Kasumi-1 (cell line): ENCODE data around the gene OAS2.

Experiments
- DNase-seq, 2 experiments: peaks; one replicate each; lab custom pipeline; 2025; lab: John Stamatoyannopoulos, UW

The OAS2 gene

DNA sequence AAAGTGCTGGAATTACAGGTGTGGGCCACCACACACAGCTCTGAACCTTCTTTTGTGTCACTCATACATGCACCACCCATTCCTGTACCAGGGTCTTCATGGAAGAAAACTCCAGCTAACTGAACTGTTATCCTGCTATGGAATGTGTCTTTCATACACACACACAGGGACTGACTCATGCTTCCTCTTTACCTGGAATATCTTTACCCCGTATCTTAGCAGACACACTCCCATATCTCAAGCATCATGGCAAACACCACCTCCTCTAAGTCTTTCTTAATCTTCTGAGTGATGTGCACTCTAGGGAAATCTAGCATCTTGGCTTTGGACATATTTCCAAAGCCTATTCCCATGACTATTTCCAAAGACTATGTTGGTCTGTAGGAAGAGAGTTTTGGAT, 43.2 kb downstream of the OAS2 start:
- no peak for DNase-seq

DNA sequence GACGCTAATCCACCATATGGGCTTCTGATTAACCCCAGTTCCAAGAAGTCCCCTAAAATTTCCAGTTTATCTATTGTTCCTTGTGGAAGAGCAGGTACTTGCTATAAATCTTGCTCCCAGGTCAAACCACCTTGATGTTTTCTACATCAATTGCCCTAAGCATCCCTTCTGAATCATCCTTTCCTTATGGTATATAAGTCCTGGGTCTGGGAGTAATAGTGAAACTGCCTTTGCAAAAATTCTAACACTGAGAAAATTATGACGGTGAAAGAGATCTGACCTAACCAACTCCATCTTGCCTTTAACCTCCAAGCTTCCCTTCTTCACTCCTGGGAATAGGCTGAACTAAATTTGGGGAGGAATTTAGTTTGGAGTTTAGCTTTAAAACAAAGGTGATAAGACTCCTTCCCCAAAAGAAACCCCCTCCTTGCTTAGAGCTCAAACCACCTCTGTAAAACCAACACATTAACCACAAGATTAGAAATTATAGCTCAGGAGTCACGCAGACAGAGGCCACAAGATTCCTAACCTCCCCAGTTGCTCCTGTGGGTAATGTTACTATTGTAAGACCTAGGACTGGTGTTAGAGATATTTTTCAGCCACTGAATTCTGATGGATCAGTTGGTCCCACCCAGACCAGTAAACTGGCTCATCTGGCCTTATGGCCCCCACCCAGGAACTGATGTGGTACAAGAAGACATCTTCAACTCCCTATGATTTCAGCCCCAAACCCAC, 44.4 kb downstream of the OAS2 start:
- no peak for DNase-seq

DNA sequence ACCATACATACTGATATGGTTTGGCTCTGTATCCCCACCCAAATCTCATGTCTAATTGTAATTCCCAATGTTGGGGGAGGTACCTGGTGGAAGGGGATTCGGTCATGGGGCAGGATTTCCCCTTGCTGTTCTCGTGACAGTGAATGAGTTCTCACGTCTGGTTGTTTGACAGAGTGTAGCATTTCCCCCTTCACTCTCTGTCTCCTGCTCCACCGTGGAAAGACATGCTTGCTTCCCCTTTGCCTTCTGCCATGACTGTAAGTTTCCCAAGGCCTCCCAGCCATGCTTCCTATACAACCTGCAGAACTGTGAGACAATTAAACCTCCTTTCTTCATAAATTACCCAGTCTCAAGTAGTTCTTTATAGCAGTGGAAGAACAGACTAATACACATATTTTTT, 49.4 kb downstream of the OAS2 start:
- DNase-seq = no peak

DNA sequence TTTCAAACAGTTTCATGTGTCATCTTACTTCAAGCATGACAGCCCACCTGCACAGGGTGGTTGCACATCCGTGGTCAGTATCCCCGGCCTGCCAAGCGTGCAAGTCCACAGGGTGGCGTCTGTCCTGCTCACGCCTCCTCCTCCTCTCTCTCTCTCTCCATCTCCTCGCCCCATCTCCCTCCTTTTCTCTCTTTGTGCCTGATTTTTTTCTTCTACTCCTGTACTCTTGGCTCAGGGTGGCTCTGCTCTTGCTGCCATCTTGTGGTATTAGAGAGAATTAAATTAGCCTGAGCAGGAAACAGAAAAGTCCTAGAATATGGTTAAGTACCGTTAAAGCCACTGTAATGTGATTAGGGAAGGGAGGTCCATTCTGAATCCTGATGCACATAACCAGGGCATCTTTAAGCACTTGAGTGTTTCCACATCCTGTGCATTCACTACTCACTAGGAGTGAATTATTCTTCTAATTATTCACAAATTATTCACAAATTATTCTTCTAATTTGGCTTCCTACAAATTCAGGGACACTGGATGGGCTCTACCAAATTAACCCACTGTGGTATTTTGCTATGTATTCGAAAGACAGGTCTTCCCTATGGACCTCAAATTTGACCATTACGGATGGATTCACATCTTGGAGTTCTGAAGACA, 52.7 kb downstream of the OAS2 start:
- DNase-seq = peak; percentile 44 to 59

DNA sequence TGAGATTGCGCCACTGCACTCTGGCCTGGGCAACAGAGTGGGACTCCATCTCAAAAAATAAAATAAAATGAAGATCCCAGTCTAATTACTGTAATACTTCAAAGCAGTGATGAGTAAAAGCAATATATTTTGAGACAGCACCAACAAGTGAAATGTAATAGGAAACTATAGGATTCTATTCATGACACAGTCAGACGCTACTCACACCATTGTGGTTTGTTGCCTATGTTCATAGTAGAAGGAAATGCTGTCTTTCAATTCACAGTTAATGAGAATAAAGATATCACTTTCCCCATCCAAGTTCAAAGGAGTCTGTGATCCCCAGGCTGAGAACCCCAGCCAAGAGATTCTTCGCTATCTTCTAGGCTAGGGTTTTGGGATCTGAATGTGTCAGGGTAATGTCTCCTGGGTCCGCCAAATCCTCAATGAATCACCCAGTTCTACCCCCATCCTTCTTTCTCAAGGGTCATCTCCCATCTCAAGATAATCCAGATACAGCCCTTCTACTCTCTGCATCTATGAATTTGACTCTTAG, 61.7 kb downstream of the OAS2 start:
- DNase-seq = no peak

DNA sequence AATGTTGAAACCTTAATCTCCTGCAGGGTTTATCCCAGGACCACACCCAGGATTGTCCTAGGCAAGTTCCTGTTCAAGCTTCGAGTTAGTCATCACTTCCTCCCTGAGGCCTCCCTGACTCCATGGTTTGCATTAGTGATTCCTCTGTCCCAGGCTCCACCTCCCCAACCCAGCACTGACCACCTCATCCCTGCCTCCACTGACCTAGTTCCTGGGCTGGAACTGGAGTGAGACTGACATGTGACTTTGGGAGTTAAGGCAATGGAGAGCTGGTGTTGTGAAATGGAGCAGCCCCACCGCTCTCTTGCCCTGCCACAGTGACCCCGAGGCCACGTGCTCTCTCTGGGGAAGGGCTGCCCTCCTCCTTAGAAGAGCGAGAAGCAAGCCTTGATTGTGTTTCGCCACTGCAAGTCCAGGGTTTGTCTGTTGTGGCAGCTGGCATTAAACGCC, 62.4 kb downstream of the OAS2 start:
- no peak for DNase-seq

DNA sequence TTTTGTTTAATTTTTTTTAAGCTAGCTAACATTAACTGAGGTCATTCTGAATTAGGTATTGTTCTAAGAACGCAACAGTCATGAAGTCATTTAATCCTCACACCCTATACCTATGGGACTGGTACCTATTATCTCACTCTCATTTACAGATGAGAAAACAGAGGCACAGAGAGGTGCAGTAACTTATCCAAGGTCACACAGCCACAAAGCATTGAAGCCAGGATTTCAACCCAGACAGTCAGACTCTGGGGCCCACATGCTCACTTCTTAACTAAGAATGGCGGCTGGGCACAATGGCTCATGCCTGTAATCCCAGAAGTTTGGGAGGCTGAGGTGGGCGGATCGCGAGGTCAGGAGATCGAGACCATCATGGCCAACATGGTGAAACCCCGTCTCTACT, 63.2 kb downstream of the OAS2 start:
- no peak for DNase-seq

DNA sequence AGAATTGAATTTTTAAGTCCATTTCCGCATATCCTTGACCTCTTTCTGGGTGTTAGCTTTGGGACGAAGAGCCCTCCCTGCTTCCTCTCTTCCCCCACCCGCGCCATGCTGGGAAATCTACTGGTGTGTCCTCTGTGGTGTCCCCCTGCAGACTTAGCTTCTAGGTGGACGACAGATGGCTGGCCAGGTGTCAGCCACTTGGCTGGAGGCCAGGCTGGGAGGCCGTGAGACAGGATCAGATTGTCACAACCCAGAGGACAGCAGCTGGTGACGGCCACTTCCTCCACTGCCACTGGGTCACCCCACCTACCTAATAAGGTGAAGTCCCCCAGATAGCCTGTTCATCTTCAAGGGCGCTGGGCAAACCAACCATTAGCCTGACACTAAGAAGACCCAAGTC, 64.9 kb downstream of the OAS2 start:
- no peak for DNase-seq

DNA sequence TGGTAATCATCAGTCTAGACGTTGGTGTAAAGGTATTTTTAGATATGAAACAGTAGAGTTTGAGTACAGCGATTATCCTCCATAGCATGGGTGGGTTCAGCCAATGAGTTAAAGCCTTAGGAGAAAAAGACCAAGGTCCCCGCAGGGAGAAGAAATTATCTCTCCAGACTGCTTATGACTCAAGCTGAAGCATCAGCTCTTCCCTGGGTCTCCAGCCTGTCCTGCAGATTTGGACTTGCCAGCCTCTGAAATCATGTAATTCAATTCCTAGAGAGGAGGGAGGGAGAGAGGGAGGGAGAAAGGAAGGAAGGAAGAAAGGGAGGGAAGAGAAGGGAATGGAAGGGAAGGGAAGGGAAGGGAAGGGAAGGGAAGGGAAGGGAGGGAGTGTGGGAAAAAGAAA, 66.2 kb downstream of the OAS2 start:
- DNase-seq = no peak

DNA sequence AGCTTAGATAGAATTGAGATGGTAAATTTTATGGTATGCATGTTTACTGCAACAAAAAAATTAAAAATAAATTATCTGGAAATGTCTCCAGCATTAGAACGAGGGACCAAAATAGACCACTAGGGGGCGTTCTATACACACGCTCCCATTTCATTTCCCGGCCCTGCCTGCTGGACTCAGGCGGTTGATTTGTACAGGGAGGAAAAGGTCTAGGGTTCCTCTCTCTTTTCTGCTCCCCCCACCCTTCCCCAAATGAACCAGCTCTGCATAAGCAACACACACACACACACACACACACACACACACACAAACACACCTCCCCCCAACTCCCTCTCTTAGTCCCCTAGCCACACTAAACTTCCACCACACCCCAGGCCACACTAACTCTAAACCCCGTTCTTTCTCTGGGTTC, 70.4 kb downstream of the OAS2 start:
- peak; percentile 70 to 81 for DNase-seq

DNA sequence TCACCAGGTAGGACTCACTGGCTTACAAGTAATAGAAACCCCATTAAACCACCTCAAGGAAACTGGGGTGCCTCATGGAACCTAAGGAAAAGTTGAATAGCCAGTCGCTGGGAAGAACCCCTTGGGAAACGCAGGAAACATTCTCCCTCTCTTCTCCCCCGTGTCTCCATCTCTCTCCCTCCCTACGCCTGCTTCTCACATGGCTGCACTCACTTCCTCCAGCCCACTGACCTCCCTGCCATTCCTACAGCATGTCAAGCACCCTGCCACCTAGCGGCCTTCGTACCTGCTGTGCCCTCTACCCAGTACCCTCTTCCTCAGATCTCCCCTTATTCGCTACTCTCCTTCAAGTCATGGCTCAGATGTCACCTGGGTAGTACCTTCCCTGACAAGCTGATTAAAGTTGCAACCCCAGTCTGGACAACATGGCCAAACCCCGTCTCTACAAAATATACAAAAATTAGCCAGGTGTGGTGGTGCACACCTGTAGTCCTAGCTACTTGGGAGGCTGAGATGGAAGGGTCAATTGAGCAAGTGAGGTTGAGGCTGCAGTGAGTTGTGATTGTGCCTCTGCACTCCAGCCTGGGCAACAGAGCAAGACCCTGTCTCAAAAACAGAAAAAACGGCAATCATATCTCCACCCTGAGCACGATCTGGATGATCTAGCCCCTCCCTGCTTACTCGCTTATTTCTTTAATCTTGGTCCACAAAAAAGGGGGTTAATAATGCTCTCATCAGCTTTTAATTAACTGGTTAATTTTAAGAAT, 71.8 kb downstream of the OAS2 start:
- DNase-seq = peak; percentile 13 to 50

DNA sequence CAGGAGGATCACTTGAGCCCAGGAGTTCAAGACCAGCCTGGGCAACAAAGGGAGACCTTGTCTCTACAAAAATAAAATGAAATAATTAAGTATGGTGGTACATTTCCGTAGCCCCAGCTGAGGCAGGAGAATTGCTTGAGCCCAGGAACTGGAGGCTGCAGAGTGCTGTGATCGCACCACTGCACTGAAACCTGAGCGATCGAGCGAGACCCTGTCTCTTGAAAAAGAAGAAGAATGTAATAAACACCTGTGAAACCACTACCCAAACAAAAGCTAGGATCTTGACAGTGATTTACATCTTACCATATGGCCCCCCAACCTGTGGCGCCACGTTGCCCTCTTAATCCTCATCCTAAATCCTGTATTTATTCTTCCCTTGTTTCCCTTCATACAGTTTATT, 72.5 kb downstream of the OAS2 start:
- DNase-seq = no peak

DNA sequence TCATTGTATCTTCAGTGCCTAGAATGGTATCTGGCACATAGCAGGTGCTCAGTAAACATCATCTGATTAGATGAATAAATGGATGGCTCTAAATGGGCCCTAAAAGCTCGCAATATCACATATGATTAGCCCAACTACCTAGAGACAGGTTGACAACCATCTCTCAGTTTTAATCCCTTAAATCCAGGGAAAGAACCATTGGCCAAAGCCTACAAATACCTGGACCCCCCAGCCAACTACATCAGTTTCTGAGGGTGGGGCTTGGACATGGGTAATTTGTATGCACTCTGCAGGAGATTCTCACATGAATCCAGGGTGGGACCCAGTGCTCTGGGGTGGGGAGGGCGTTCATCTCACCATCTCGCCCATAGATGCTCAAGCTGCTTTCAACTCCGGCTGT, 73.4 kb downstream of the OAS2 start:
- DNase-seq = no peak

DNA sequence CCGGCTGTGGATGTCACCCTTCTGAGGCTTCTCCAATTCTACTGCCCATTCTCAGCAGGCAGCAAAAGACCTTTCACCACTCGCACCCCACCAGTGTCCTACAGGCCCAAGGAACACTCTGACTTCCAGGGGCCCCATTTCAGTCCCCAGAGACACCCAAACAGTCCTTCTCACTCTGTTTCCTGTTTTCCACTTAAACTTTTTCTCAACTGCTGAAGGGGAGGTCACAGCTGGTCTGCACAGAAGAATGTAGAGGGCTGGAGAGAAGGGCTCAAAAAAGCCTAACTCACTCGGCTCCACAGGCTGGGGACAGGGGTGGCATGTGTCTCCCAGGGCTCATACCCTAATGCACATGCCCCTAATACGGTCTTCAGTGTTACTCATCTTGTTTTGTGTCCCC, 74.0 kb downstream of the OAS2 start:
- DNase-seq = no peak

DNA sequence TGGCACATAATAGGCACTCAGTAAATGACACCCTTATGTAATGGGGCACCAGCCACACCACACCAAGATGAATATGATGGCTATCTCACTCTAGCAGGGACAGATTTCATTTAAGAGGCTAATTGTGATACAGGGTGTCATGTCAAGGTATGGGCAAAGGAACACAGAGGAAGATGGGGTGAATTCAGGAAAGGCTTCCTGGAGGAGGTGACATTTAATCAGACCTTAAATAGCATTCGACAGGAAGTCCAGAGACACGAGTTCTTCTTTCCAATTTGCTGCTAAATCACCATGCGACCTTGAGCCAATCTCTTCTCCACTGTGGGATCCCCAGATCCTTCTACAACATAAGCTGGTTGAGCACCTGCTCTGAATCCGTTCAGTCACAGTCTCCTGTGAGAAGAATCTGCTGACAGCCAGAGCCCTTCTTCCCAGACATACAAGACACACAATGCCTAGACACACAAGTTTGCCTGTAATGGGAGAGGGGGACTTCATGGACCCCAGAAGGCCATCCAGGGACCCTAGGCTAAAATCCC, 76.7 kb downstream of the OAS2 start:
- no peak for DNase-seq

DNA sequence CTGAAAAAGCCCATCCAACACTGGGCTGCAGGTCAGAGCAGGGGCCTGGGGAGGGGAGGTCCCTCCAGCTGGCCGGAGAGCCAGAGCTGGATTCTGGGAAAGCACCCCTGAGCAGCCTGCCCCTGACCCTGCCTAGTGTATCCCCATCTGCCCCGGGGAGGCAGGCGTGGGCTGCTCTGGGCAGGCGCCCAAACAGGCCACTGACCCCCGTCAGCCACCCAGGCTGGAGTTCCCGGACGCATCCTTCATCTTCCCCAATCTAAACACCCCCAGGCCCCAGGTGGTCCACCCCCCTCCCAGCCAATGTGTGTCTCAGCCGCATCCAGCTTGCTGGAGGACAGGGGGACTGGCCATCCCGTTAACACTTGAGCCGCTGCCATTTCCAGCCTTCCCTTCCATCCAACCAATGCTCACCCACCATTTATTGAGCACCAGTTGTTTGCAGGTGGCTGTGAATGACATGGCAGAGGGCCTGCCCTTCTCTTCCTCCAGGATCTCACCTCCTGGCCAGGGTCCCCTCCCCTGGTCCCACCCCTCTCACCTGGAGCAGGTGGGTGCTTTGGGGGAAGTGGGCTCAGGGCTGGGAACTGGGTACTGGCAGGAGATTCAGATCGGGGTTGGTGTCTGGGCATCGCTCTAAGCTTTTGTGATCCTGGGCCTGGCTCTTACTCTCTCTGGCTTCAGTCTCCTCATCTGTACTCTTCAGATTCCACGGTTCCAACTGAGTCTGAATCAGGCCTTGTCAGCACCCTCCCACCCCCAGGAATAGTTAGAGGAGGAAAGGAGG, 77.5 kb downstream of the OAS2 start:
- no peak for DNase-seq

DNA sequence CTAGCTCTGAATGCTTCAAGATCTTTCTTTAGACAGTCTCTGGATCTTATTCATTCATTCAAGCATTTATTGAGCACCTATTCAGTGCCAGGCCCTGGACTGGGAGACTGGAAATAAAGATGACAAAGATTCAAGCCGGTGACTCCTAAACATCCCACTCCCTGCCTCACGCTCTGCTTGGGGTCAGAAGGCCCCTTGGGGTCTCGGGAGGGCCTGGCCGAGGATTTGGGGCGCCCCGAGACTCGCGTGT, 78.0 kb downstream of the OAS2 start:
- DNase-seq = no peak

DNA sequence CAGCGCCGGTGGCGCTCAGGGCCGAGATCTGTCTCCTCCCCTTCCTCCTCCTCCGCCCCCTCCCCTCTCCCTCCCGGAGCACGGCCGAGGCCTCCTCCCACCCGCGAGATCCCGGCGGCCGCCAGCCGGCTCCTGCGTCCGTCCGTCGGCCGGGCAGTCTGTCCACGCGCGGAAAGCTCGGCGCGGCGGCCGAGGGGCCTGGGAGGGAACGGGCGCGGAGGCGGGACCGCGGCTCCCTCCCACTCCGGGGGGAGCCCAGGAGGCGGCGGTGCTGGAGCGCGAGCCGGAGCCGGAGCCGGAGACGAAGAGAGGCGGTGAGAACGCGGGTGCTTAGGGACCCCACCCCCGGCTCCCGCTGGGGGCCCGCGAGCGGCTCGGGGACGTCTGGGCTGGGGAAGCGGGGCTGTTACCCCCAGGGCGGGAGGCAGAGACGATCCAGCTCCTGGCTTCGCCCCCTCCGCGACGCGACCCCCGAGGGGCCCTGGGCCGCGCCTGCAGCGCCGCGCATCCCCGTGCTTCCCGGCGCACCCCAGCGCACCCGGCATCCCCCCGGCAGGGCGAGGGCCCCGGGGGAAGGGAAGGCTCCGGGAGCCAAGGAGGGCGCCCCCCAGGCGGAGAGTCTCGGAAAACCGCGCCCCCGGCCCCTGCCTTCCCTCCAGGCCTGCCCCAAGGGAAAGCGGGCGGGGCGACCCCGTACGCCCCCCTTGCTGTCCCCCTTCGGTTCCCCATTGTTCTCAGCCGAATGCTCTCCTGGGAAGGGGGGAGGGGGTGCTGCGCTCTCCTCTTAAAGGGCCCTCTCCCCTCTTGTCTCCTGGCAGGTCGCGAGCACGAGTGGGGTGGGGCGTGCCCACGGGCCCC, 78.5 kb downstream of the OAS2 start, which contains the start of gene DTX1:
Gene DTX1 (plus strand): TSS at position 100 of the 858 bp plus-strand sequence. CDS start 1,463 bp downstream, outside the sequence.
- DNase-seq = no peak

DNA sequence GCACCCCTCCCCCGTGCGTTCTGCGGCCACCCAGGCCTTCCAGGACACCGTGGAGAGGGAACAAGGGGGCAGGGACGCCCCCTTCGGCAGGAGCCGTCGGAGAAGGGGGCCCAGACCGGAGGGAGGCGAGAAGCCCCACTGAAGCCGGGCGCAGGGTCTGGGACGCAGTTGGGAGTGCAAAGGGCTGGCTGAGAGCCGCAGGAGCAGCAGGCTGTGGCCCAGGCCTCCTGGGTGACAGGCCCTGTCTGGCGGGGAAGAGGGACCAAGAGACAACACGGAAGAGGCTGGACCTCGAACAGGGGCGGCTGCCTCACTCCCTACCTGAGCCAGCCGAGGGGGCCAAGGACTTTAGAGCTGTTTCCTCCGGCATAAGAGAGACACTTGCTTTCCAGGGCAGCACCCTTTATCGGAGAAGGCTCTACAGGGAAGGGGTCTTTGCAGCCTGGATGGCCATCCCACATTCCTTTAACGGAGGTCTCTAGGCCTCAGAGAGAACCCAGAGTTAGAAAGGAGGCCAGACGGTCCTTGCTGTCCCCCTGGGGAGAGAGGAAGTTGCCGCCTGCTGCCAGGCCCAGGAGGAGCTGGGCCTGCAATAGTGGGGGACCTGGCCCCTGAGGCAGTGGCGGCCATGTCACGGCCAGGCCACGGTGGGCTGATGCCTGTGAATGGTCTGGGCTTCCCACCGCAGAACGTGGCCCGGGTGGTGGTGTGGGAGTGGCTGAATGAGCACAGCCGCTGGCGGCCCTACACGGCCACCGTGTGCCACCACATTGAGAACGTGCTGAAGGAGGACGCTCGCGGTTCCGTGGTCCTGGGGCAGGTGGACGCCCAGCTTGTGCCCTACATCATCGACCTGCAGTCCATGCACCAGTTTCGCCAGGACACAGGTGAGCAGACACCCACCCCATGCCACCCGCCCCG, 79.5 kb downstream of the OAS2 start:
- no peak for DNase-seq

DNA sequence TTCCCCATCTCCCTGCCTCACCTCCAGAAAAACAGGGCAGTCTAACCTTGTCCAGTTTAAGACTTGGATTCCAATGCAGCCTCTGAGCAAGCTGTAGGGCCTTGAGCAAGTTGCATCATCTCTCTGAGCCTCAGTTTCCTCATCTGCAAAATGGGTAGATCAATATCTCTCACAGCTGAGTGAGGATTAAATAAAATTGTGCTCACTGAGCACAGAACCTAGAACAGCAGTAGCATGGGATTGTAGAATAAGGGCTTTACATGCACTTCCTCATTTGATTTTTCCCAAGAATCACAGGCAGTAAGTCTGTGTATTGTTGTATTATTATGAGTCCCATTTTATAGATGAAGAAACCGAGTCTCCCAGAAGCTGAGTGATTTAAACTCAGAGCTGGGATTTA, 80.2 kb downstream of the OAS2 start:
- no peak for DNase-seq
